GM08714 (cell line): ENCODE results near the gene AGBL5.
A peak's percentile ranks its signal among the peaks of the same experiment; 100 is the strongest.

Experiments
- H3K4me3 ChIP-seq: fragments of 200-500 bp; sonication (Bioruptor generic); 2 replicates; pipeline ENCODE4 v1.5.1; 2014; ENCODE audit warnings: mild to moderate bottlenecking, low read length, inconsistent platforms
- ZNF274 ChIP-seq: IDR thresholded peaks from 2 replicates; pipeline ENCODE4 v1.6.1; 2012; ENCODE audit warnings: mild to moderate bottlenecking, low read depth, low read length

AGBL5 gene

GRCh38 chr2:27016801-27017325, 34.6 kb upstream of the AGBL5 start:
- H3K4me3 ChIP-seq, result no peak overlapping the region
- TF ChIP-seq ZNF274, result no peak

- H3K4me3 ChIP-seq, result no peak overlapping the region
- no peak for TF ChIP-seq ZNF274
Measured at GRCh38 chr2:27018142-27018541, 33.3 kb upstream of the AGBL5 start.

GRCh38 chr2:27019459-27019858, 32.0 kb upstream of the AGBL5 start:
- TF ChIP-seq ZNF274, result no peak
- no peak overlapping the region for H3K4me3 ChIP-seq

- no peak for TF ChIP-seq ZNF274
Measured at GRCh38 chr2:27019931-27020855, 31.3 kb upstream of the AGBL5 start.

GRCh38 chr2:27021253-27022049, 30.0 kb upstream of the AGBL5 start:
- no peak for TF ChIP-seq ZNF274
- no peak overlapping the region for H3K4me3 ChIP-seq

More at GRCh38 chr2:27019931-27020855, 31.3 kb upstream of the AGBL5 start:
- H3K4me3 ChIP-seq, result no peak overlapping the region

GRCh38 chr2:27023740-27024139, 27.7 kb upstream of the AGBL5 start:
- TF ChIP-seq ZNF274, result no peak
- no peak overlapping the region for H3K4me3 ChIP-seq

- H3K4me3 ChIP-seq, result no peak overlapping the region
- TF ChIP-seq ZNF274, result no peak
Measured at GRCh38 chr2:27024188-27024587, 27.3 kb upstream of the AGBL5 start.

- no peak for TF ChIP-seq ZNF274
- no peak overlapping the region for H3K4me3 ChIP-seq
Measured at GRCh38 chr2:27024812-27025211, 26.7 kb upstream of the AGBL5 start.

GRCh38 chr2:27025281-27025800, 26.1 kb upstream of the AGBL5 start:
- TF ChIP-seq ZNF274, result no peak
- no peak overlapping the region for H3K4me3 ChIP-seq

- TF ChIP-seq ZNF274, result no peak
Measured at GRCh38 chr2:27025861-27026851, 25.3 kb upstream of the AGBL5 start.

GRCh38 chr2:27027211-27027651, 24.2 kb upstream of the AGBL5 start:
- TF ChIP-seq ZNF274, result no peak

More at GRCh38 chr2:27025861-27026851, 25.3 kb upstream of the AGBL5 start:
- no peak overlapping the region for H3K4me3 ChIP-seq

GRCh38 chr2:27029051-27029450, 22.4 kb upstream of the AGBL5 start:
- TF ChIP-seq ZNF274, result no peak
- no peak overlapping the region for H3K4me3 ChIP-seq

More at GRCh38 chr2:27027211-27027651, 24.2 kb upstream of the AGBL5 start:
- H3K4me3 ChIP-seq, result no peak overlapping the region

- peak within 1 kb of the TSS; percentile 89 for H3K4me3 ChIP-seq
- no peak for TF ChIP-seq ZNF274
Measured at GRCh38 chr2:27032495-27033252, 18.8 kb upstream of the AGBL5 start, which contains the start of gene TMEM214. TSS of gene TMEM214 (plus strand) at chr2:27032965. CDS start at chr2:27033016, 51 bp downstream.
